Measurements from ENCODE around the gene SEPHS2. TPM values are rescaled to one million over a fixed set of nuclear protein-coding genes. Genes with fewer than 3 reads are reported as not detected.
A peak's percentile ranks its signal among the peaks of the same experiment; 100 is the strongest.

The SEPHS2 gene
- total and polyA plus RNA-seq, 9 donors, result 13.1 to 38.9 (median 25.6) TPM

DNA sequence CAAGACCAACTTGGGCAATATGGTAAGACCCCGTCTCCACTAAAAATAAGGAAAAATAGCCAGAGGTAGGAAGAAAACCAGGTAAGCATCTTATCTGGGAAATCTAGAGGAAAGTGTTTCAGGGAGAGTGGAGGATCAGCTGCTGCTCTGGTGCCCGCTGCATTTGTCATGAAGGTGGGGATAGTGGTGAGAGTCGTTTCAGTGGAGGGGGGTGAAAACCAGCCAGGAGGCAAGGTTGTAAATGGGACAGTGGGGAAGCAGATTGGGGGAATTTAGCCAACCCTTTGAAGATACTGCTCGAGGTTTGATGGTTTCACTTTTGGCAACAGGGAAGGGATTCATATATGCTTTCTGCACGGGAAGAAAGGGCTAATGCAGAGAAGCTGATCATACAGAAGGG is 24.7 kb downstream of the SEPHS2 start:
- no peak overlapping the region for H3K27ac ChIP-seq
- DNase-seq, result no peak
- H3K36me3 ChIP-seq, result no peaks in the 10 kb centered on the region
- H3K27me3 ChIP-seq, result no peaks in the 10 kb centered on the region
- no peak overlapping the region for H3K4me3 ChIP-seq
- 60 to 70% (median 63%) methylated on average over 5 of the region's 5 CpGs for WGBS, 3 donors
- no peaks in the 10 kb centered on the region for H3K9me3 ChIP-seq
- TF ChIP-seq EP300 (IDR thresholded peaks at IDR 0.05), result no peak
- TF ChIP-seq, protein P1, sequence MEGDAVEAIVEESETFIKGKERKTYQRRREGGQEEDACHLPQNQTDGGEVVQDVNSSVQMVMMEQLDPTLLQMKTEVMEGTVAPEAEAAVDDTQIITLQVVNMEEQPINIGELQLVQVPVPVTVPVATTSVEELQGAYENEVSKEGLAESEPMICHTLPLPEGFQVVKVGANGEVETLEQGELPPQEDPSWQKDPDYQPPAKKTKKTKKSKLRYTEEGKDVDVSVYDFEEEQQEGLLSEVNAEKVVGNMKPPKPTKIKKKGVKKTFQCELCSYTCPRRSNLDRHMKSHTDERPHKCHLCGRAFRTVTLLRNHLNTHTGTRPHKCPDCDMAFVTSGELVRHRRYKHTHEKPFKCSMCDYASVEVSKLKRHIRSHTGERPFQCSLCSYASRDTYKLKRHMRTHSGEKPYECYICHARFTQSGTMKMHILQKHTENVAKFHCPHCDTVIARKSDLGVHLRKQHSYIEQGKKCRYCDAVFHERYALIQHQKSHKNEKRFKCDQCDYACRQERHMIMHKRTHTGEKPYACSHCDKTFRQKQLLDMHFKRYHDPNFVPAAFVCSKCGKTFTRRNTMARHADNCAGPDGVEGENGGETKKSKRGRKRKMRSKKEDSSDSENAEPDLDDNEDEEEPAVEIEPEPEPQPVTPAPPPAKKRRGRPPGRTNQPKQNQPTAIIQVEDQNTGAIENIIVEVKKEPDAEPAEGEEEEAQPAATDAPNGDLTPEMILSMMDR (IDR thresholded peaks at IDR 0.05), result no peak
- no peak for TF ChIP-seq POLR2A (IDR thresholded peaks at IDR 0.05)
- intact Hi-C loops (cut with DNase I), result loop anchor here in 2 of 4 donors (10.0 kb wide), 2 partner anchors 134 to 204 kb away; partner anchors contain the start of gene ZNF764 (in 1 of the 2)
- H3K4me1 ChIP-seq (ENCODE audit: insufficient read depth), result peaks cover 5% of the 10 kb centered on the region

DNA sequence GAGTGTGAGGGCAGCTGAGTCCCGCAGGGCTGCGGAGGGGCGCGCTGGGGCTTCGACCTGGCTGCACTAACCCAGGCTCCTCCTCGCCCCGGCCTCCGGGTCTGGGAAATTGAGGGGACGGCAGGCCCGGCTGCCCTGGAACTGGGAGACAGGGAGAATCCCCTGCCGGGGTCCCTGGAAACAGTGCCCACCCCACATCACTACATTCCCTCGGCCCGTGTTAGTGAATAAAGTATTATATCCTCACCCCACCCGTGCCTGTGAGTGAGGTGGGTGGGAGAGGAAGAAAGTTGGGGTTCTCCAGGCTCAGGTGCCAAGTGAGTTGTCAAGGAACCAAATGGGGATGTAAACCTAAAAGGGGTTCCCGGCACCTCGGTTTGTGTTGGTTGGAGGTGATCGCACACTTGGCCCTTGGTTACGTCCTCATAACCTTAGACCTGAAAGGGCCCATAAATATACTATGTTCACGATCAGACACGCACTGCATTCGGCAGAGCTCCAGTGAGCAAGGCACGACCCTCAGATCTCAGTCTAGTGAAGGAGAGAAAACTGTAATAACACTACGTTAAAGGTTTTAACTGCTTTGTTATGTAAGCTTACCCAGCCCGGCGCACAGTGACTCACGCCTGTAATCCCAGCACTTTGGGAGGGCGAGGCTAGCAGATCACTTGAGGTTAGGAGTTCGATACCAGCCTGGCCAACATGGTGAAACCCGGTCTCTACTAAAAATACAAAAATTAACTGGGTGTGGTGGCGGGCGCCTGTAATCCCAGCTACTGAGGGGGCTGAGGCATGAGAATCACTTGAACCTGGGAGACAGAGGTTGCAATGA is 27.1 kb downstream of the SEPHS2 start:
- DNase-seq, result no peak
- TF ChIP-seq, protein P1 (IDR thresholded peaks at IDR 0.05), result no peak
- TF ChIP-seq POLR2A (IDR thresholded peaks at IDR 0.05), result no peak
- no peak for TF ChIP-seq EP300 (IDR thresholded peaks at IDR 0.05)
- Histone ChIP-seq H3K4me1 (ENCODE audit: insufficient read depth) (peaks cover 5% of the 10 kb centered on the region), H3K36me3 (no peaks in the 10 kb centered on the region), H3K27me3 (no peaks in the 10 kb centered on the region), H3K4me3 (peak overlapping the region; percentile 46), H3K27ac (peak overlapping the region in 1 of 2 donors; percentile 69), H3K9me3 (no peaks in the 10 kb centered on the region)
- intact Hi-C loops (cut with DNase I), result loop anchor here in 2 of 4 donors (5.0 to 10.0 kb wide), 2 partner anchors 324 to 326 kb away; partner anchors contain the start of genes TBX6 (in 2 of the 2) and YPEL3 (in 1 of the 2)
- 57 to 77% (median 69%) methylated on average over 25 to 31 of the region's 31 CpGs for WGBS, 3 donors

DNA sequence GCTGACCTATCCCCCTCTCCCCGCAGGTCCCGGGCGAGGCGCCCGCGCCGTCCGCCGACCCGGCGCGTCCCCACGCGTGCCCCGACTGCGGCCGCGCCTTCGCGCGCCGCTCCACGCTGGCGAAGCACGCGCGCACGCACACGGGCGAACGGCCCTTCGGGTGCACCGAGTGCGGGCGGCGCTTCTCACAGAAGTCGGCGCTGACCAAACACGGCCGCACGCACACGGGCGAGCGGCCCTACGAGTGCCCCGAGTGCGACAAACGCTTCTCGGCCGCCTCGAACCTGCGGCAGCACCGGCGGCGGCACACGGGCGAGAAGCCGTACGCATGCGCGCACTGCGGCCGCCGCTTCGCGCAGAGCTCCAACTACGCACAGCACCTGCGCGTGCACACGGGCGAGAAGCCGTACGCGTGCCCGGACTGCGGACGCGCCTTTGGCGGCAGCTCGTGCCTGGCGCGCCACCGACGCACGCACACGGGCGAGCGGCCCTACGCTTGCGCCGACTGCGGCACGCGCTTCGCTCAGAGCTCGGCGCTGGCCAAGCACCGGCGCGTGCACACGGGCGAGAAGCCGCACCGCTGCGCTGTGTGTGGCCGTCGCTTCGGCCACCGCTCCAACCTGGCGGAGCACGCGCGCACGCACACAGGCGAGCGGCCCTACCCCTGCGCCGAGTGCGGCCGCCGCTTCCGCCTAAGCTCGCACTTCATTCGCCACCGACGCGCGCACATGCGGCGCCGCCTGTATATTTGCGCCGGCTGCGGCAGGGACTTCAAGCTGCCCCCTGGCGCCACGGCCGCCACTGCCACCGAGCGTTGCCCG is 27.9 kb downstream of the SEPHS2 start:
- intact Hi-C loops (cut with DNase I), result loop anchor here in 2 of 4 donors (5.0 to 10.0 kb wide), 2 partner anchors 323 to 325 kb away; partner anchors contain the start of genes TBX6 (in 2 of the 2) and YPEL3 (in 1 of the 2)
- Histone ChIP-seq H3K36me3 (no peaks in the 10 kb centered on the region), H3K4me3 (peak overlapping the region; percentile 46), H3K4me1 (ENCODE audit: insufficient read depth) (peaks cover 5% of the 10 kb centered on the region), H3K27me3 (no peaks in the 10 kb centered on the region), H3K27ac (peak overlapping the region; percentile 3 to 69), H3K9me3 (no peaks in the 10 kb centered on the region)
- DNase-seq, result peak; percentile 75 to 91 (median 84)
- WGBS, 3 donors, result 0 to 2% (median 1%) methylated on average over 93 to 140 of the region's 140 CpGs
- TF ChIP-seq, protein P1 (IDR thresholded peaks at IDR 0.05), result no peak
- TF ChIP-seq POLR2A (IDR thresholded peaks at IDR 0.05) (no peak), EP300 (IDR thresholded peaks at IDR 0.05) (no peak)
